GM04503 (cell line): Measurements from ENCODE around the gene NDC1.
"Not testable (repeated sequence)": the region's sequence is repeated elsewhere in the genome, so short reads cannot be mapped to it uniquely, and the experiment has no call there.

Experiments
- DNase-seq: peaks from one replicate; pipeline ENCODE4 v3.0.0-alpha.2; 2012; ENCODE audit warnings: low read depth

NDC1 gene

GRCh38 chr1:53822931-53823330, 15.2 kb downstream of the NDC1 start:
- no peak for DNase-seq

- DNase-seq: no peak
Observed at GRCh38 chr1:53821380-53821779, 16.7 kb downstream of the NDC1 start.

DNA sequence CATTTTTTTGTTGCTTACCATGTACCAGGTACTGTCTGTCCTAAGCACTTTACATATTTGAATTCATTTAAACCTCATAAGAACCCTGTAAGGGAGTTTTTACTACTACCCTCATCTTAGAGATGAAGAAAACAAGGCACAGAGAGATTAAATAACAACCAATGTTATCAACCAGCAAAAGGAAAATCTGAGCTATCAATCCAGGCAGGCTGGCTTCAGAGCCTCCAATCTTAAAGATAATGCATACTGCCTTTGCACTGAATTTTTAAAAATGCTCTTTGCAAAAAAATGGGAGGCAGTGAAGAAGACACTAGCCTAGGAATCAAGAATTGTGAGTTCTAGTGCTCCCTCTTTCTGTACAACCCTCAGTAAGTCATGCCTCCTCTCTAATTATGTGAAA, 18.7 kb downstream of the NDC1 start:
- no peak for DNase-seq

- DNase-seq: not testable (repeated sequence)
Observed at GRCh38 chr1:53816584-53816983, 21.5 kb downstream of the NDC1 start.

DNA sequence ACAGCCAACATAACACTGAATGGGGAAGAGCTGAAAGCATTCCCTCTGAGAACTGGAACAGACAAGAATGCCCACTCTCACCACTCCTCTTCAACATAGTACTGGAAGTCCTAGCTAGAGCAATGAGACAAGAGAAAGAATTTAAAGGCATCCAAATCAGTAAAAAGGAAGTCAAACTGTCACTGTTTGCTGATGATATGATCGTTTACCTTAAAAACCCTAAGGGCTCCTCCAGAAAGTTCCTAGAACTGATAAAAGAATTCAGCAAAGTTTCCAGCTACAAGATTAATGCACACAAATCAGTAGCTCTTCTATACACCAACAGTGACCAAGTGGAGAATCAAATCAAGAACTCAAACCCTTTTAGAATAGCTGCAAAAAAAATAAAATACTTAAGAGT, 22.6 kb downstream of the NDC1 start:
- DNase-seq: not testable (repeated sequence)

- no peak for DNase-seq
Observed at GRCh38 chr1:53811414-53811851, 26.7 kb downstream of the NDC1 start.

GRCh38 chr1:53810497-53810896, 27.6 kb downstream of the NDC1 start:
- no peak for DNase-seq

- no peak for DNase-seq
Observed at GRCh38 chr1:53810007-53810406, 28.1 kb downstream of the NDC1 start.

DNA sequence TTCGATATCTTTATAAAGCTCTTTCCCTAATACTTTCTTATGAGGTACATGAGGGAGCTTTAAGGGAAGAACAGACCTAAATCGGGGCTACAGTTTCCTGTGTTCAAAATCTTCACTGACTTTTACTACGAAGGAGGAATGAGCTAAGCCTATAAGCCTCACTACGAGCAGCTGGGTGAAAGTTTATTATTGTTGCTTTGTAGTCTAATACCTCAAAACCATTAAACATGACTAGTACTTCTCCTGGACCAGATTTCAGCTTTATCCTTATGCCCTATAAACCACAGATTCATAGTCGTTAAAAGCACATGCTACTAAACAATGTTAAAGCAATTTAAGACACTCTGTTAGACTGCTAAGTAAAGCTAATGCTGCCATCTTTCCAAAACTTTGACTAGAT, 30.2 kb downstream of the NDC1 start:
- DNase-seq: peak; percentile 39

DNA sequence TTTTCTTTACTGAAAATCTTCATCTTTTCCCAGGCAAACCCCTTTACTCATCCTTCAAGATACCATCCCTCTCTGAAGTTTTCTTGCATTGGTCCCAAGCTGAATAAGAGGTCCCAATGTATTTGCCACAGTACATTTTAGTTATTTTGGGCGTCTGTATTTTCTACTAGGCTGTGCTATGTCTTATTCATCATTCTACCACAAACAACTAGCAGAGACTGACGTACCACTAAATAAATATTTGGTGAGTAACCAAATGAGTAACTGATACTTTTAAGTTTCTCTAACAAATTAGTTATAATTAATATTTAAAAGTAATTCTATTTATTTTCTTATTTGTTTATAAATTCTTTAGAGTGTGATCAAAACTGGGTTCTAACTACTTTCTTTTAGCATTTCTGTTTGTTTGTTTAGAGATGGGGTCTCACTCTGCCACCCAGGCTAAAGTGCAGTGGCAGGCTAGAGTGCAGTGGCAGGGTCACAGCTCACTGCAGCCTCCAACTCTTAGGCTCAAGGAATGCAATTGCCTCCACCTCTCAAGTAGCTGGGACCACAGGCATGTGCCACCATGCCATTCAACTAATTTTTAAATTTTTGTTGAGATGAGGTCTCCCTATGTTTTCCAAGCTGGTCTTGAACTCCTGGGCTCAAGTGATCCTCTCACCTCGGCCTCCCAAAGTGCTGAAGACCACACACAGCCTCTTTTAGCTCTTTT, 33.1 kb downstream of the NDC1 start:
- no peak for DNase-seq

- DNase-seq: no peak
Observed at GRCh38 chr1:53804181-53804580, 33.9 kb downstream of the NDC1 start.

DNA sequence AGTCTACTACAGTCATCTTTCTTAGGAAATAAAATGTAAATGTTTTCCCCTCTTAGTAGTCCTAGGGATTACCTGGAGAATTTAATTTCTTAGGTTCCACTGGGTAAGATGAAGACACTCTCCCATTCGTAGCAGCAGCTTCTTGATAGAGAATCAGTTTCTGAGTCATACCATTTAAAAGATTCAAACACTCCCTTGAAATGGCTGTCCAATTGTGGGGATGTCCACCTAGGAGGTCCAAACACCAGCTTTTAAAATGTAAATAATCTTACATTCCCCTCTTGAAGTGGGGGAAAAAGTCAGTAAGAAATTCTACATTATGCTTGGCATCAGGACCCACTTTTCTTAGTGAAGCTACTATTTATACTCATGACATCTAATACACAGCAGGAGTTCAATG, 37.5 kb downstream of the NDC1 start:
- no peak for DNase-seq

- no peak for DNase-seq
Observed at GRCh38 chr1:53799141-53799540, 39.0 kb downstream of the NDC1 start.

GRCh38 chr1:53792806-53793205, 45.3 kb downstream of the NDC1 start:
- DNase-seq: no peak

DNA sequence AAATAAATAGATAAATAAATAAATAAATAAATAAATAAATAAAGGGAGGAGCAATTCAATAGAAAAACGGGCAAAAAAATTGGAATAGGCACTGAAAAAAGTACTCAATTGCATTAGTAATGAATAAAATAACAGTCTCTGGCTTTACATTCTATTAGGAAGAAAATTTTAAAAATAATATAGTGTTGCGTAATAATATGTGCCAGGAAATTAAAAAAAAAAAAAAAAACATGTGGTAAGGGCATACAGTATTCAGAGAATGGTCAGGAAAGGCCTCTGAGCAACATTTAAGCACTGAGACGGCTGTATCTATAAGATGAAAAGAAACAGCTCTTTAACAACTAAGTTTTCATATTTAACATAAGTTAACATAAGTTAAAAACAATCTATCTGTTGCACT, 50.4 kb downstream of the NDC1 start:
- DNase-seq: no peak

- no peak for DNase-seq
Observed at GRCh38 chr1:53783056-53783455, 55.0 kb downstream of the NDC1 start.

- no peak for DNase-seq
Observed at GRCh38 chr1:53781654-53782053, 56.4 kb downstream of the NDC1 start.

DNA sequence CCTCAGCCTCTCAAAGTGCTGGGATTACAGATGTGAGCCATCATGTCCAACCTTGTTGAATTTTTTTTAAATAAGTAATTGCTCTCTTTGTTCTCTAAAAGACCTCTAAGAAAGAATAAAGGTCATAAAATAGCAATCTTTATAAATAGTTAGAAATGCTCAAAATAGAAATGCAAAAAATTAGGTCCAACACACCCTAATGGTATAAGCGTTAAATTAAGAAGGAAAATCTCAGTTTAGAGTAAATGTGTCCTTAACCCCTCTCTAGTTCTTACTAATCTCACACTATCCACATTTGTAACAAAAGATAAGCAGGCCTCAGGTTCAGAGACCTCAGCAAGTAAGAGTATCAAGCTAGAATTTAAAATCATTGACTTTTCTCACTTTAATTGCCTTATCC, 60.8 kb downstream of the NDC1 start:
- no peak for DNase-seq

DNA sequence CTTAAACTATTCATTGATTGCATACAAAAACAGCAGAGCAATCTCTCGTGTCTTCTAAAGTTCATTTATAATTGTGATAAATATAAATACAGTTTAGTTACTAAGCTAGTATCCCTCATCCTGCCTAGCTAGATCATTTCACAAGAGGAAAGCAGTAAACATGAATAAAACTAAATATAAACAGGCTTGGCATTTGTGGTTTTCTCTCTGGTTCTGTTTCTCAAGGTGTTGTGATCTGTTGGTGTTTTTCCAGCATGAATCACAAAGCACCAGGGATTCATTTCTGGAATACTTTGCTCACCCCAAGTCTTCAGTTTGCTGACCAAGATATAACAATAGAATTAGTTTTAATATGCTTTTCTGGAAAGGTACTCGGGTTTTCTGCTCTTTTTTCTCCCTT, 66.4 kb downstream of the NDC1 start:
- DNase-seq: peak; percentile 87

GRCh38 chr1:53769780-53770179, 68.3 kb downstream of the NDC1 start:
- DNase-seq: no peak

DNA sequence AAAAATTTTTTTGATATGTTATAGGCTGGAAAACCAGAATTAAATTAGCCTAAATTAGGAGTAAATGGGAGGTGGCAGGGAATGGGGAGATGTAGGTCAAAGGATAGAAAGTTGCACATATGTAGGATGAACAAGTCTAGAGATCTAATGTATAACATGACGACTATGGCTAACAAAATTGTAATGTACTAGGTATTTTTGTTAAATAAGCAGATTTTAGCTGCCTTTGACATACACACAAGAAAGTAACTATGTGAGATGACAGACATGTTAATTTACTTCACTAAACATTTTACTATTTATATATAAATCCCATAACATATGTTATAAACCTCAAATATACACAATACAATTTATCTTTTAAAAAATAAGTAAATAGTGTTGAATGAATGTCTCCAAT, 68.9 kb downstream of the NDC1 start:
- DNase-seq: no peak

DNA sequence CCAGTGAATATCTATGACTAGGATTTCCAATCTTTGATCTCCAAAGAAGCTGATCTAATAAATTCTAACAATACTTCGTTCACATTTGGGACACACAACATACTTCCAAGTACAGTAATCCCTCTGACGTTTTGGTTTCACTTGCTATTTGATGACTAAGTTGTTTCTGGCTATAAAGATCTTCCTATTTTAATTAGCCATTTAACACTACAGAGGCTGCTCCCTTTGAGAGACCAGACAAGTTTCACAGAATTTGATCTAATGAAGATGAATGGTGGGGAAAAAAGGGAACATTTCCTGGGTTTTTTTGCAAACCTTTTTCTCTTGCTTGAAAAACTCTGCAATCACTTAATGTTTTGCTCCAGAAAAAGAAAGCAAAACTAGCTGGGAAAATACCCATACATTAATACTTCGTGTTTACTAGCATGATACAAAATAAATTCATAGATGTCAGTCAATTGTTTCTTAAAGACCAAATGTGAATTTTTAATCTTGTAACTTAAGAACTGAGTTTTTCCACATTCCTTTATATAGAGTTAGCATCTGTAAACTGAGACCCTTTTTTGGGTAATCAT, 71.2 kb downstream of the NDC1 start:
- DNase-seq: no peak

GRCh38 chr1:53766194-53766742, 71.8 kb downstream of the NDC1 start:
- DNase-seq: no peak

- DNase-seq: no peak
Observed at GRCh38 chr1:53765657-53766056, 72.4 kb downstream of the NDC1 start.
